ENCODE data around the gene RIBC1. TPM values are rescaled to one million over a fixed set of nuclear protein-coding genes. Genes with fewer than 3 reads are reported as not detected.

RIBC1 gene
- total and polyA plus RNA-seq, 9 of the 15 experiments (the other 6 are each of a cell fraction or from before 2014, with no cell fraction given), result 0.07 to 0.51 (median 0.44) TPM

DNA sequence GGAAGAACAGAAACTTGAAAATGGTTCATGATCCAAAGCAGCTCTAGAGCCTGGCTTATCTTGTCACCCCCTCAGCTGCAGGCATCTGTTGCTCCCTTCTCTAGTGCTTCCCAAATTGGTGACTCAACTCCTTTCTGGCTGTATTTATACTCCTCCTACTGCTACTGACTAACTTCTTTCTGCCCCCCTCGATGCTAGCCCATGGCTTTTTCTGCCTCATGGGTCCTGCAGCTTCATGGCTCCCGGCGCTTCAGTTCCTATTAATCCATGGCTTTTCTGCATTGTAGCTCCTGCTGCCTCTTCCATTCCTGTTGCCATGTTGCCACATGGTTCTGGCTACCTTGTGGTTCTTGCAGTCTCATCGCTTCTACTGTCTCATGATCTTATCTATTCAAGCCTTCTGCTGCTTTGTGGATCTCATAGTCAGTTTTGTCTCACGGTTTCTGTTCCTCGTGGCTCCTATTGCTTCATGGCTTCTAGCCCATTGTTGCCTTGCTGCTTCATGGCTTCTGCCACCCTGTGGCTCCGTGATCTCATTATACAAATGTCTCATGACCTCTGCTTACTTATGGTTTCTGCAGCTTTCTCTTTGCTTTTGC lies 48.4 kb upstream of the RIBC1 start (continued):
- TF ChIP-seq, protein P1, sequence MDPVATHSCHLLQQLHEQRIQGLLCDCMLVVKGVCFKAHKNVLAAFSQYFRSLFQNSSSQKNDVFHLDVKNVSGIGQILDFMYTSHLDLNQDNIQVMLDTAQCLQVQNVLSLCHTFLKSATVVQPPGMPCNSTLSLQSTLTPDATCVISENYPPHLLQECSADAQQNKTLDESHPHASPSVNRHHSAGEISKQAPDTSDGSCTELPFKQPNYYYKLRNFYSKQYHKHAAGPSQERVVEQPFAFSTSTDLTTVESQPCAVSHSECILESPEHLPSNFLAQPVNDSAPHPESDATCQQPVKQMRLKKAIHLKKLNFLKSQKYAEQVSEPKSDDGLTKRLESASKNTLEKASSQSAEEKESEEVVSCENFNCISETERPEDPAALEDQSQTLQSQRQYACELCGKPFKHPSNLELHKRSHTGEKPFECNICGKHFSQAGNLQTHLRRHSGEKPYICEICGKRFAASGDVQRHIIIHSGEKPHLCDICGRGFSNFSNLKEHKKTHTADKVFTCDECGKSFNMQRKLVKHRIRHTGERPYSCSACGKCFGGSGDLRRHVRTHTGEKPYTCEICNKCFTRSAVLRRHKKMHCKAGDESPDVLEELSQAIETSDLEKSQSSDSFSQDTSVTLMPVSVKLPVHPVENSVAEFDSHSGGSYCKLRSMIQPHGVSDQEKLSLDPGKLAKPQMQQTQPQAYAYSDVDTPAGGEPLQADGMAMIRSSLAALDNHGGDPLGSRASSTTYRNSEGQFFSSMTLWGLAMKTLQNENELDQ (CRISPR knock-in tag; IDR thresholded peaks at IDR 0.05; ENCODE audit: borderline replicate concordance), result no peak
- TF ChIP-seq MECOM (CRISPR knock-in tag; IDR thresholded peaks at IDR 0.05) (no peak), HDAC1 (IDR thresholded peaks at IDR 0.05) (peak in 1 of 2 experiments; percentile 79; a peak in 2 of 4 replicates), MAFG (tag; conservative IDR thresholded peaks at IDR 0.05) (peak; percentile 73), SMARCA4 (IDR thresholded peaks at IDR 0.05) (peak; percentile 92), SLC30A9 (CRISPR knock-in tag; IDR thresholded peaks at IDR 0.05) (no peak), HIVEP1 (CRISPR knock-in tag; IDR thresholded peaks at IDR 0.05) (no peak), EZH2 (IDR thresholded peaks at IDR 0.05; ENCODE audit: borderline replicate concordance, low read depth, low read length) (no peak), CHD2 (IDR thresholded peaks at IDR 0.05; ENCODE audit: low read depth, low read length) (no peak), TAL1 (IDR thresholded peaks at IDR 0.05) (peak; percentile 70), ZNF766 (CRISPR knock-in tag; conservative IDR thresholded peaks at IDR 0.05) (no peak), BRD4 (IDR thresholded peaks at IDR 0.05) (no peak), BMI1 (IDR thresholded peaks at IDR 0.05; ENCODE audit: low read length) (no peak), ETV5 (CRISPR knock-in tag; IDR thresholded peaks at IDR 0.05; ENCODE audit: low read depth) (no peak), GATA2 (CRISPR knock-in tag; IDR thresholded peaks at IDR 0.05) (peak; percentile 83), ZZZ3 (IDR thresholded peaks at IDR 0.05) (no peak), ZNF696 (CRISPR knock-in tag; conservative IDR thresholded peaks at IDR 0.05) (no peak)
- TF ChIP-seq, protein P2, sequence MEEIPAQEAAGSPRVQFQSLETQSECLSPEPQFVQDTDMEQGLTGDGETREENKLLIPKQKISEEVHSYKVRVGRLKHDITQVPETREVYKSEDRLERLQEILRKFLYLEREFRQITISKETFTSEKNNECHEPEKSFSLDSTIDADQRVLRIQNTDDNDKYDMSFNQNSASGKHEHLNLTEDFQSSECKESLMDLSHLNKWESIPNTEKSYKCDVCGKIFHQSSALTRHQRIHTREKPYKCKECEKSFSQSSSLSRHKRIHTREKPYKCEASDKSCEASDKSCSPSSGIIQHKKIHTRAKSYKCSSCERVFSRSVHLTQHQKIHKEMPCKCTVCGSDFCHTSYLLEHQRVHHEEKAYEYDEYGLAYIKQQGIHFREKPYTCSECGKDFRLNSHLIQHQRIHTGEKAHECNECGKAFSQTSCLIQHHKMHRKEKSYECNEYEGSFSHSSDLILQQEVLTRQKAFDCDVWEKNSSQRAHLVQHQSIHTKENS (CRISPR knock-in tag; IDR thresholded peaks at IDR 0.05), result no peak
- TF ChIP-seq, protein P3, sequence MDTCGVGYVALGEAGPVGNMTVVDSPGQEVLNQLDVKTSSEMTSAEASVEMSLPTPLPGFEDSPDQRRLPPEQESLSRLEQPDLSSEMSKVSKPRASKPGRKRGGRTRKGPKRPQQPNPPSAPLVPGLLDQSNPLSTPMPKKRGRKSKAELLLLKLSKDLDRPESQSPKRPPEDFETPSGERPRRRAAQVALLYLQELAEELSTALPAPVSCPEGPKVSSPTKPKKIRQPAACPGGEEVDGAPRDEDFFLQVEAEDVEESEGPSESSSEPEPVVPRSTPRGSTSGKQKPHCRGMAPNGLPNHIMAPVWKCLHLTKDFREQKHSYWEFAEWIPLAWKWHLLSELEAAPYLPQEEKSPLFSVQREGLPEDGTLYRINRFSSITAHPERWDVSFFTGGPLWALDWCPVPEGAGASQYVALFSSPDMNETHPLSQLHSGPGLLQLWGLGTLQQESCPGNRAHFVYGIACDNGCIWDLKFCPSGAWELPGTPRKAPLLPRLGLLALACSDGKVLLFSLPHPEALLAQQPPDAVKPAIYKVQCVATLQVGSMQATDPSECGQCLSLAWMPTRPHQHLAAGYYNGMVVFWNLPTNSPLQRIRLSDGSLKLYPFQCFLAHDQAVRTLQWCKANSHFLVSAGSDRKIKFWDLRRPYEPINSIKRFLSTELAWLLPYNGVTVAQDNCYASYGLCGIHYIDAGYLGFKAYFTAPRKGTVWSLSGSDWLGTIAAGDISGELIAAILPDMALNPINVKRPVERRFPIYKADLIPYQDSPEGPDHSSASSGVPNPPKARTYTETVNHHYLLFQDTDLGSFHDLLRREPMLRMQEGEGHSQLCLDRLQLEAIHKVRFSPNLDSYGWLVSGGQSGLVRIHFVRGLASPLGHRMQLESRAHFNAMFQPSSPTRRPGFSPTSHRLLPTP (IDR thresholded peaks at IDR 0.05; ENCODE audit: borderline replicate concordance, extremely low read depth, insufficient read length), result no peak
